ENCODE measurements around the gene ZNF280A. TPM values are rescaled to one million over a fixed set of nuclear protein-coding genes. Genes with fewer than 3 reads are reported as not detected.

Gene ZNF280A
- total and polyA plus RNA-seq, 11 donors: not detected

- Histone ChIP-seq H3K9me3 (peaks cover 0 to 20% (median 2%) of the 10 kb centered on the region in 12 donors), H3K27ac (no peak overlapping the region), H3K27me3 (peaks cover 0 to 36% (median 13%) of the 10 kb centered on the region in 9 donors), H3K4me1 (no peaks in the 10 kb centered on the region), H3K4me3 (no peak overlapping the region), H3K36me3 (no peaks in the 10 kb centered on the region)
- DNase-seq (no peak), ATAC-seq (no peak)
- WGBS, 4 donors: 69 to 79% (median 76%) methylated on average over 1 of the region's 1 CpG
- intact Hi-C loops (cut with DNase I): loop anchor here in 6 of 10 donors (5.0 to 10.0 kb wide), 4 partner anchors 218 to 488 kb away; no protein-coding TSS in a partner anchor
- no peak for TF ChIP-seq CTCF (IDR thresholded peaks at IDR 0.05)
- no peak for TF ChIP-seq POLR2A (IDR thresholded peaks at IDR 0.05)
Observed at GRCh38 chr22:22467112-22467511, 53.0 kb downstream of the ZNF280A start.

GRCh38 chr22:22465782-22466181 is 54.3 kb downstream of the ZNF280A start:
- intact Hi-C loops (cut with DNase I): loop anchor here in 8 of 10 donors (2.0 to 10.0 kb wide), 5 partner anchors 219 to 491 kb away; no protein-coding TSS in a partner anchor
- H3K27me3 ChIP-seq: peaks cover 0 to 47% (median 13%) of the 10 kb centered on the region in 9 donors
- H3K4me1 ChIP-seq: no peaks in the 10 kb centered on the region
- no peak overlapping the region for H3K4me3 ChIP-seq
- WGBS, 4 donors: 74 to 88% (median 83%) methylated on average over 1 of the region's 1 CpG
- DNase-seq: no peak
- ATAC-seq: no peak
- no peak for TF ChIP-seq CTCF (IDR thresholded peaks at IDR 0.05)
- TF ChIP-seq POLR2A (IDR thresholded peaks at IDR 0.05): no peak
- H3K36me3 ChIP-seq: no peaks in the 10 kb centered on the region
- H3K27ac ChIP-seq: no peak overlapping the region
- H3K9me3 ChIP-seq: peaks cover 0 to 20% (median 2%) of the 10 kb centered on the region in 12 donors

GRCh38 chr22:22465094-22465602 is 54.9 kb downstream of the ZNF280A start:
- TF ChIP-seq CTCF (IDR thresholded peaks at IDR 0.05) (no peak), POLR2A (IDR thresholded peaks at IDR 0.05) (no peak)
- intact Hi-C loops (cut with DNase I): loop anchor here in 8 of 10 donors (2.0 to 10.0 kb wide), 5 partner anchors 220 to 492 kb away; no protein-coding TSS in a partner anchor
- DNase-seq (no peak), ATAC-seq (no peak)
- Histone ChIP-seq H3K36me3 (no peaks in the 10 kb centered on the region), H3K27me3 (peaks cover 0 to 49% (median 13%) of the 10 kb centered on the region in 9 donors), H3K27ac (no peak overlapping the region), H3K4me1 (no peaks in the 10 kb centered on the region), H3K4me3 (no peak overlapping the region), H3K9me3 (peaks cover 0 to 24% (median 3%) of the 10 kb centered on the region in 12 donors)
- WGBS, 4 donors: 71 to 79% (median 75%) methylated on average over 7 of the region's 7 CpGs

- intact Hi-C loops (cut with DNase I): loop anchor here (2.0 to 10.0 kb wide), 10 partner anchors 220 to 663 kb away; no protein-coding TSS in a partner anchor
- WGBS, 4 donors: 81 to 84% (median 84%) methylated on average over 11 of the region's 11 CpGs
- TF ChIP-seq CTCF (IDR thresholded peaks at IDR 0.05): no peak
- no peak for TF ChIP-seq POLR2A (IDR thresholded peaks at IDR 0.05)
- DNase-seq (no peak), ATAC-seq (no peak)
- peaks cover 0 to 24% (median 8%) of the 10 kb centered on the region in 12 donors for H3K9me3 ChIP-seq
- no peaks in the 10 kb centered on the region for H3K4me1 ChIP-seq
- H3K27ac ChIP-seq: no peak overlapping the region
- H3K4me3 ChIP-seq: no peak overlapping the region
- peaks cover 0 to 49% (median 13%) of the 10 kb centered on the region in 9 donors for H3K27me3 ChIP-seq
- H3K36me3 ChIP-seq: no peaks in the 10 kb centered on the region
Observed at GRCh38 chr22:22464541-22465054, 55.5 kb downstream of the ZNF280A start.

All from heart left ventricle (tissue), 16 donors.